Neuronal stem cell (in vitro differentiated cells): ENCODE measurements around the gene PPARD.
A peak's percentile ranks its signal among the peaks of the same experiment; 100 is the strongest.

Experiments
- DNase-seq: peaks from one replicate; pipeline ENCODE4 v3.0.0-alpha.2; 2013; ENCODE audit warnings: low spot score
- H2AFZ ChIP-seq: one replicate; pipeline ENCODE4 v1.6.1; 2013; ENCODE audit warnings: mild to moderate bottlenecking, low read length, inconsistent platforms
- H2AK5ac ChIP-seq: 2 replicates; pipeline ENCODE4 v1.6.1; 2013; ENCODE audit warnings: low read depth, mild to moderate bottlenecking, inconsistent platforms, low read length, moderate library complexity, mixed read lengths
- H2BK120ac ChIP-seq: 2 replicates; pipeline ENCODE4 v1.6.1; 2013; ENCODE audit warnings: low read depth, mild to moderate bottlenecking, inconsistent platforms, low read length, moderate library complexity, mixed read lengths
- H2BK12ac ChIP-seq: one replicate; pipeline ENCODE4 v1.6.1; 2013; ENCODE audit warnings: low read length, inconsistent platforms
- H2BK15ac ChIP-seq: 2 replicates; pipeline ENCODE4 v1.6.1; 2013; ENCODE audit warnings: mild to moderate bottlenecking, low read length, inconsistent platforms, mixed read lengths
- H2BK5ac ChIP-seq: one replicate; pipeline ENCODE4 v1.6.1; 2013; ENCODE audit warnings: inconsistent platforms, mild to moderate bottlenecking, low read length, moderate library complexity
- H3K14ac ChIP-seq: one replicate; pipeline ENCODE4 v1.6.1; 2013; ENCODE audit warnings: low read length, inconsistent platforms
- H3K18ac ChIP-seq: 2 replicates; pipeline ENCODE4 v1.6.1; 2013; ENCODE audit warnings: low read length, inconsistent platforms
- H3K23ac ChIP-seq: 2 replicates; pipeline ENCODE4 v1.6.1; 2013; ENCODE audit warnings: low read depth, mild to moderate bottlenecking, mixed read lengths, low read length, inconsistent platforms; ENCODE audit not compliant: poor library complexity
- H3K27ac ChIP-seq: replicated peaks from 3 replicates; pipeline ENCODE4 v1.5.1; 2013; ENCODE audit warnings: low read length, inconsistent platforms
- H3K27me3 ChIP-seq, 3 experiments: 2 replicates each; pipeline ENCODE4 v1.6.1; 2013; ENCODE audit warnings: low read length in 3 of 3, mild to moderate bottlenecking in 2 of 3, inconsistent platforms in 1 of 3, low read depth in 1 of 3, mixed read lengths in 1 of 3, moderate library complexity in 1 of 3; ENCODE audit not compliant: control insufficient read depth in 3 of 3, insufficient read depth in 3 of 3
- H3K36me3 ChIP-seq, 2 donors: replicated peaks in 1 of 2; 2 replicates each; pipeline ENCODE4 v1.6.1; 2013; ENCODE audit warnings: low read length in 2 of 2; ENCODE audit not compliant: control insufficient read depth in 2 of 2, insufficient read depth in 2 of 2
- H3K4ac ChIP-seq: 2 replicates; pipeline ENCODE4 v1.6.1; 2013; ENCODE audit warnings: inconsistent platforms, mild to moderate bottlenecking, low read length, moderate library complexity
- H3K4me1 ChIP-seq, 2 donors: 1 replicate in 1 of 2; 2 replicates in 1 of 2; pipeline ENCODE4 v1.6.1; 2013; ENCODE audit warnings: low read length in 2 of 2, low read depth in 1 of 2; ENCODE audit not compliant: control insufficient read depth in 2 of 2, insufficient read depth in 1 of 2
- H3K4me2 ChIP-seq: one replicate; pipeline ENCODE4 v1.6.1; 2013; ENCODE audit warnings: mild to moderate bottlenecking, low read length, inconsistent platforms; ENCODE audit not compliant: insufficient read depth, poor library complexity, severe bottlenecking
- H3K4me3 ChIP-seq, 2 donors: 2 replicates each; pipeline ENCODE4 v1.5.1; 2013; ENCODE audit warnings: low read length in 2 of 2, mild to moderate bottlenecking in 2 of 2, inconsistent platforms in 1 of 2, moderate library complexity in 1 of 2
- H3K79me1 ChIP-seq: one replicate; pipeline ENCODE4 v1.6.1; 2013; ENCODE audit warnings: low read depth, mild to moderate bottlenecking, inconsistent platforms, low read length, moderate library complexity
- H3K9ac ChIP-seq: one replicate; pipeline ENCODE4 v1.6.1; 2013; ENCODE audit warnings: mild to moderate bottlenecking, low read depth, low read length, inconsistent platforms; ENCODE audit not compliant: poor library complexity
- H3K9me3 ChIP-seq, 2 donors: replicated peaks in 1 of 2; 2 replicates each; pipeline versions ENCODE3 to v1.6.1; 2013; ENCODE audit warnings: low read length in 2 of 2, mild to moderate bottlenecking in 2 of 2, inconsistent platforms in 1 of 2, low read depth in 1 of 2, mixed read lengths in 1 of 2, moderate library complexity in 1 of 2; ENCODE audit not compliant: control insufficient read depth in 2 of 2, insufficient read depth in 1 of 2
- H4K8ac ChIP-seq: one replicate; pipeline ENCODE4 v1.6.1; 2013; ENCODE audit warnings: low read depth, mild to moderate bottlenecking, inconsistent platforms, low read length, moderate library complexity
- H4K91ac ChIP-seq: one replicate; pipeline ENCODE4 v1.6.1; 2013; ENCODE audit warnings: low read length, low read depth, mild to moderate bottlenecking, inconsistent platforms; ENCODE audit not compliant: poor library complexity
- WGBS, 2 donors: extraction: QIAGEN DNeasy Blood & Tissue Kit; methylation state at CpG; one replicate each; pipeline ENCODE4 v1.1.7; 2013; ENCODE audit warnings: missing lambda C conversion rate in 2 of 2, mixed read lengths in 1 of 2; ENCODE audit not compliant: insufficient read length in 2 of 2, insufficient replicate concordance in 1 of 2; ENCODE audit errors: extremely low coverage in 2 of 2; 5-methylcytosine and 5-hydroxymethylcytosine counted together

The PPARD gene

DNA sequence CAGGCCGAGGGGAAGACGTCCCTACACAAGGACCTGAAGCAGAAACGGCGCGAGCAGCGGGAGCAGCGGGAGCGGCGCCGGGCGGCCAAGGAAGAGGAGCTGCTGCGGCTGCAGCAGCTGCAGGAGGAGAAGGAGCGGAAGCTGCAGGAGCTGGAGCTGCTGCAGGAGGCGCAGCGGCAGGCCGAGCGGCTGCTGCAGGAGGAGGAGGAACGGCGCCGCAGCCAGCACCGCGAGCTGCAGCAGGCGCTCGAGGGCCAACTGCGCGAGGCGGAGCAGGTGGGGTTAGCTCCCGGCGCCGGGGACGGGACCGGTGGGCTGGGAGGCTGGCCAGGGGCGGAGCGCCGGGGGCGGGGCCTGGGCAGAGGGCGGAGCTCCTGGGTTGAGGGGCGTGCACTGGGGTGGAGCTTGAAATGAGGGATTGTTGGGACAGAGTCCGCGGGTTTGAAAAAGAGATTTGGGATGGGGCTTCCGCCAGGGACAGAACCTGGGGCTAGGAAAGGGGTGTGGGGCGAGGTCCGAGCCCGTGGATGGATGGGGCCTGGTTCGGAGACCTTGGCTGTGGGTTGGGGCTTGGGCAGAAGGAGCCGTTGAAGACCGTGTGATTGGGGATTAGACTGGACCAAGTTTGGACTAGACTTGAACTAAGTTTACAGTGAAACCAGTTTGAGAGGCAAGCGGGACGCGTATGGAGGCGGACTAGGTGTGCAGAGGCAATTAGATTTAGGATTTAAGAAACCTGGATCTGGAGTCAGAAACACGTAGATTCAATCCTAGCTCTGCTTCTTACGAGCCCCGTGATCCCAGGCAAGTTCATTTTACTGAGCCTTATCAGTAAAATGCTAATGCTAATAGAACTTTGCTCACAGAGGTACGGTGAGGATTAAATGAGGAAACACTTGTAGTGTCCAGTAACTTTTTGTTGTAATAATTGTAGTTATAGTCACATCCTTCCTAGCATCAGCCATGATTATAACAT, 23.9 kb upstream of the PPARD start:
- H2AK5ac ChIP-seq, result no peak overlapping the region
- H3K9ac ChIP-seq, result peak overlapping the region; percentile 75
- no peak overlapping the region for H3K4ac ChIP-seq
- WGBS, 2 donors, result no CpG with 5 or more reads among the region's 55 CpGs
- H3K14ac ChIP-seq, result peak overlapping the region; percentile 40
- H3K36me3 ChIP-seq, result no peaks in the 10 kb centered on the region
- no peak overlapping the region for H2BK5ac ChIP-seq
- H4K8ac ChIP-seq, result no peak overlapping the region
- H3K27me3 ChIP-seq, result peaks cover 0 to 16% (median 12%) of the 10 kb centered on the region in 3 experiments
- H3K4me3 ChIP-seq, result peak overlapping the region; percentile 52 to 76
- peak overlapping the region; percentile 28 for H3K27ac ChIP-seq
- peak; percentile 90 for DNase-seq
- H4K91ac ChIP-seq, result no peak overlapping the region
- peak overlapping the region; percentile 91 for H3K18ac ChIP-seq
- peak overlapping the region; percentile 97 for H3K4me2 ChIP-seq
- H3K79me1 ChIP-seq, result no peaks in the 10 kb centered on the region
- H2BK12ac ChIP-seq, result peak overlapping the region; percentile 24
- peak overlapping the region; percentile 37 for H3K23ac ChIP-seq
- peak overlapping the region; percentile 32 for H2BK120ac ChIP-seq
- H3K9me3 ChIP-seq, result peaks cover 3 to 7% of the 10 kb centered on the region in 2 donors
- H2AFZ ChIP-seq, result peak overlapping the region; percentile 96
- peaks cover 10 to 11% of the 10 kb centered on the region in 2 donors for H3K4me1 ChIP-seq
- H2BK15ac ChIP-seq, result peak overlapping the region; percentile 2

DNA sequence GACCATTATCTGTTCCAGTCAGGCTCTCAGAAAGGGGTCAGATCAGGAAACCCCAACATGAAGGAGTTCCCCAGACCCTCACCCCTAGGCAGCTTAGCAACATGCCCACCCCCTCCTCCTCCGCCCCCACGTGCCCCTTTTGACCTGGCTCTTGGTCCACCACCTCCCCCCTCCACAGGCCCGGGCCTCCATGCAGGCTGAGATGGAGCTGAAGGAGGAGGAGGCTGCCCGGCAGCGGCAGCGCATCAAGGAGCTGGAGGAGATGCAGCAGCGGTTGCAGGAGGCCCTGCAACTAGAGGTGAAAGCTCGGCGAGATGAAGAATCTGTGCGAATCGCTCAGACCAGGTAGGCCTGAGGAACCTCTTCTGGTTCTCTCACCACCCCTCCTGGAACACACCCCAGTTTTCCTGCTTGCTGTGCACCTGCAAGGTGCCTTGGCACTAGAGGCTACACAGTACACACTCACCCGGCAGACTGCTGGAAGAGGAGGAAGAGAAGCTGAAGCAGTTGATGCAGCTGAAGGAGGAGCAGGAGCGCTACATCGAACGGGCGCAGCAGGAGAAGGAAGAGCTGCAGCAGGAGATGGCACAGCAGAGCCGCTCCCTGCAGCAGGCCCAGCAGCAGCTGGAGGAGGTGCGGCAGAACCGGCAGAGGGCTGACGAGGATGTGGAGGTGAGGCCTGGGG, 22.9 kb upstream of the PPARD start:
- no CpG with 5 or more reads among the region's 20 CpGs for WGBS, 2 donors
- H2BK5ac ChIP-seq, result no peak overlapping the region
- H2AK5ac ChIP-seq, result peak overlapping the region; percentile 92
- peak overlapping the region; percentile 84 for H3K14ac ChIP-seq
- no peak overlapping the region for H4K91ac ChIP-seq
- no peak overlapping the region for H3K9ac ChIP-seq
- H2BK15ac ChIP-seq, result peak overlapping the region; percentile 80
- H3K23ac ChIP-seq, result peak overlapping the region; percentile 49
- no peak overlapping the region for H4K8ac ChIP-seq
- H3K4me1 ChIP-seq, result peaks cover 10 to 11% of the 10 kb centered on the region in 2 donors
- H3K79me1 ChIP-seq, result no peaks in the 10 kb centered on the region
- H2BK120ac ChIP-seq, result no peak overlapping the region
- peaks cover 0 to 16% (median 12%) of the 10 kb centered on the region in 3 experiments for H3K27me3 ChIP-seq
- H3K4me3 ChIP-seq, result peak overlapping the region in 1 of 2 donors; percentile 14
- H2BK12ac ChIP-seq, result peak overlapping the region; percentile 88
- H3K27ac ChIP-seq, result no peak overlapping the region
- peak overlapping the region; percentile 38 for H3K4ac ChIP-seq
- no peak overlapping the region for H3K18ac ChIP-seq
- no peak overlapping the region for H2AFZ ChIP-seq
- H3K9me3 ChIP-seq, result peaks cover 3 to 7% of the 10 kb centered on the region in 2 donors
- no peaks in the 10 kb centered on the region for H3K36me3 ChIP-seq
- DNase-seq, result no peak
- no peak overlapping the region for H3K4me2 ChIP-seq

DNA sequence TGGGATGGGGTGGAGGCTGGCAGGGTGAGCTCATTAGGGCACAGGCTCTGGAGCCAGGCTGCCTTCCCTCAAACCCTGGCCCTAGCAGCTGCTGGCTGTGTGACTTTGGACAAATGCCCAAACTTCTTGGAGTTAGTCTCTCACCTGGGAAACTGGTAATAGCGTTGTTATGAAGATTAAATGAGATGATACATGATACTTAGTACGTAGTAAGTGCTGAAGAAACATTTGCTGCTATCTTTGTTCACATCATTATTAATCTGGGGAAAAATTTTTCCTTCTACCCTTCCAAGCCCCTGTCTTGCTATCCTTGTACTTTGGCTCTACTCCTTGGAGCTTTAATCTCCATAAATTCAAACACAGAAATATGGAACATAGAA, 22.3 kb upstream of the PPARD start:
- Histone ChIP-seq H2BK120ac (no peak overlapping the region), H3K18ac (no peak overlapping the region), H3K4me2 (no peak overlapping the region), H2AK5ac (peak overlapping the region; percentile 92), H2BK15ac (peak overlapping the region; percentile 80), H3K4me3 (no peak overlapping the region), H3K79me1 (no peaks in the 10 kb centered on the region), H3K27ac (no peak overlapping the region), H4K91ac (no peak overlapping the region), H3K23ac (peak overlapping the region; percentile 49), H3K4me1 (peaks cover 10 to 11% of the 10 kb centered on the region in 2 donors), H3K4ac (no peak overlapping the region), H3K14ac (no peak overlapping the region), H3K36me3 (no peaks in the 10 kb centered on the region), H3K9ac (no peak overlapping the region), H3K27me3 (peaks cover 0 to 16% (median 12%) of the 10 kb centered on the region in 3 experiments), H2BK5ac (no peak overlapping the region), H2BK12ac (no peak overlapping the region), H4K8ac (no peak overlapping the region), H2AFZ (no peak overlapping the region), H3K9me3 (peaks cover 3 to 7% of the 10 kb centered on the region in 2 donors)
- WGBS, 2 donors, result no CpG with 5 or more reads among the region's 2 CpGs
- DNase-seq, result no peak

DNA sequence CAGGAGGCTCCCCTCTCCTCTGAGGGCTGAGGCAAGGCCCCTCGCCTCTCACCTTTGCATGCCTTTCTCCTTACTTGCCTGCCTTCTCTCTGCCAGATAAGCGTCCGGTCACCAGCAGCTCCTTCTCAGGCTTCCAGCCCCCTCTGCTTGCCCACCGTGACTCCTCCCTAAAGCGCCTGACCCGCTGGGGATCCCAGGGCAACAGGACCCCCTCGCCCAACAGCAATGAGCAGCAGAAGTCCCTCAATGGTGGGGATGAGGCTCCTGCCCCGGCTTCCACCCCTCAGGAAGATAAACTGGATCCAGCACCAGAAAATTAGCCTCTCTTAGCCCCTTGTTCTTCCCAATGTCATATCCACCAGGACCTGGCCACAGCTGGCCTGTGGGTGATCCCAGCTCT, 21.3 kb upstream of the PPARD start:
- no peak overlapping the region for H3K23ac ChIP-seq

More for the DNA sequence above, 21.3 kb upstream of the PPARD start:
- no peak overlapping the region for H3K27ac ChIP-seq
- no peaks in the 10 kb centered on the region for H3K36me3 ChIP-seq
- H3K4me3 ChIP-seq, result no peak overlapping the region
- DNase-seq, result no peak
- no peak overlapping the region for H3K4me2 ChIP-seq
- H2BK120ac ChIP-seq, result no peak overlapping the region
- H2BK15ac ChIP-seq, result no peak overlapping the region
- no peak overlapping the region for H2BK5ac ChIP-seq
- H2BK12ac ChIP-seq, result no peak overlapping the region
- WGBS, 2 donors, result no CpG with 5 or more reads among the region's 8 CpGs
- no peaks in the 10 kb centered on the region for H3K79me1 ChIP-seq
- H3K4me1 ChIP-seq, result peaks cover 10 to 11% of the 10 kb centered on the region in 2 donors
- H2AK5ac ChIP-seq, result no peak overlapping the region
- H3K9me3 ChIP-seq, result peaks cover 3 to 6% of the 10 kb centered on the region in 2 donors
- H3K27me3 ChIP-seq, result peaks cover 0 to 16% (median 12%) of the 10 kb centered on the region in 3 experiments
- H3K14ac ChIP-seq, result no peak overlapping the region
- H3K18ac ChIP-seq, result no peak overlapping the region
- H3K4ac ChIP-seq, result no peak overlapping the region
- no peak overlapping the region for H3K9ac ChIP-seq
- no peak overlapping the region for H4K8ac ChIP-seq
- no peak overlapping the region for H2AFZ ChIP-seq
- no peak overlapping the region for H4K91ac ChIP-seq
